Suppressor macrophage (primary cell): ENCODE measurements around the gene SMG9.
A peak's percentile ranks its signal among the peaks of the same experiment; 100 is the strongest.

Source experiments
- DNase-seq, 4 experiments: peaks; one replicate each; pipeline ENCODE4 v3.0.0-alpha.2; 2020 to 2022
- total RNA-seq, 17 experiments: gene quantifications; one replicate each; lab custom pipeline; 2026; ENCODE audit warnings: mixed read lengths in 6 of 17, inconsistent platforms in 3 of 17; lab: John Stamatoyannopoulos, UW

SMG9 gene, protein sequence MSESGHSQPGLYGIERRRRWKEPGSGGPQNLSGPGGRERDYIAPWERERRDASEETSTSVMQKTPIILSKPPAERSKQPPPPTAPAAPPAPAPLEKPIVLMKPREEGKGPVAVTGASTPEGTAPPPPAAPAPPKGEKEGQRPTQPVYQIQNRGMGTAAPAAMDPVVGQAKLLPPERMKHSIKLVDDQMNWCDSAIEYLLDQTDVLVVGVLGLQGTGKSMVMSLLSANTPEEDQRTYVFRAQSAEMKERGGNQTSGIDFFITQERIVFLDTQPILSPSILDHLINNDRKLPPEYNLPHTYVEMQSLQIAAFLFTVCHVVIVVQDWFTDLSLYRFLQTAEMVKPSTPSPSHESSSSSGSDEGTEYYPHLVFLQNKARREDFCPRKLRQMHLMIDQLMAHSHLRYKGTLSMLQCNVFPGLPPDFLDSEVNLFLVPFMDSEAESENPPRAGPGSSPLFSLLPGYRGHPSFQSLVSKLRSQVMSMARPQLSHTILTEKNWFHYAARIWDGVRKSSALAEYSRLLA
- total RNA-seq = 23.6 to 44.1 (median 35.8) reads per million in 17 experiments

DNA sequence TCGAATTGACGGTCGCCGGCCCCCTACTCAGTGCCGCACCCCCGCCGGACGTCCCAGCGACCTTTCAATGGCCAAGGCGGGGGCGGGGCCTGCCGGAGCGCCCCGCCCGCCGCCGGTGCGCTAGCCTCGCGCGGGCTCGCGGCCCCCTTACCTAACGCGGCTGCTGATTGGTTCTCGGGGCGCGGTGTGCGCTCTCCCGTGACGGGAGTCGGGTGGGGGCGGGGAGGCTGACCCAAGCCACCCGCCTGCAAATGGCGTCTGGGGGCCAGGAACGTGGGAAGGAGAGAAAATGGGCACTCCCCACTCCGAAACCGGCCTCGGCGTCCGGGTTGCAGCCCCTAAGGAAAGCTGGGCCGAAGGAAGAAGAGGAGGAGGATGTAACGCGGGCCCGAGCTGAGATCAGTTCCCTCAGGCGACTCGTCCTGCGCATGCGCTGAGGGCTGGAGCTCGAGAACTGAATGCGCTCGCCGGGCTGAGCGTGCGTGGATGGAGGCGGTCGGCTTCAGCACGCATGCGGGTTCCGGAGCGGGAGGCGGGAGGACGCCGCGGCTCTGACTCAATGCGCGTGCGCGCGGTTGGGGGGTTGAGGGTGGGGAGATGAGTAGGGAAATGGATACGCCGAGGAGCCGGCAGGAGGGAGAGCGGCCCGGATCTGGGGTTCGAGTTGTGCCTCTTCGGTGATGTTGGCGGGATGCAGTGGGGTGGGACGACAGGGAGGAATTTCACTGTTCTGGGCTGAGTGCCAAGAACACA is at the start of gene SMG9:
Gene SMG9, minus strand, starts transcription at position 460 of the 753 bp plus-strand sequence. CDS start 4,221 bp downstream, outside the sequence.
- DNase-seq = peak; percentile 99 to 100 (median 100)

DNA sequence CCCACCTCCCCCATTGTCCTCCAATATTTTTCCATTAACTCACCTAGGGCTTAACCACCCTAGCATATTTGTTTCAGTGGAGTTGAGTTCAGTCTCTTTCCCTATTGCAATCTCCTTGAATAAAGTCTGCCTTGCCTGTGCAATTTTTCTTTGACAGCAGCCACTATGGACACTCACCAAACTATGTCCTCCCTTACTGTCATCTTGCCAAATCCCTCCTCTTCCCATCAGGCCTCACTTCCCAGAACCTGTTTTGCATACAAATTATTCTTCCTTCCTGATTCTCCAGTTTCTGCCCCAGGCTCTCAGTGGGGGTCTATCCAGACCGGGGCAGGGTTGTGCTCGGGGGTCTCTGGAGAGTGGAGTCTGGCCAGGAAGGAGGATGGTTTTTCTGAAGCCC is 49.7 kb upstream of the SMG9 start:
- no peak for DNase-seq

DNA sequence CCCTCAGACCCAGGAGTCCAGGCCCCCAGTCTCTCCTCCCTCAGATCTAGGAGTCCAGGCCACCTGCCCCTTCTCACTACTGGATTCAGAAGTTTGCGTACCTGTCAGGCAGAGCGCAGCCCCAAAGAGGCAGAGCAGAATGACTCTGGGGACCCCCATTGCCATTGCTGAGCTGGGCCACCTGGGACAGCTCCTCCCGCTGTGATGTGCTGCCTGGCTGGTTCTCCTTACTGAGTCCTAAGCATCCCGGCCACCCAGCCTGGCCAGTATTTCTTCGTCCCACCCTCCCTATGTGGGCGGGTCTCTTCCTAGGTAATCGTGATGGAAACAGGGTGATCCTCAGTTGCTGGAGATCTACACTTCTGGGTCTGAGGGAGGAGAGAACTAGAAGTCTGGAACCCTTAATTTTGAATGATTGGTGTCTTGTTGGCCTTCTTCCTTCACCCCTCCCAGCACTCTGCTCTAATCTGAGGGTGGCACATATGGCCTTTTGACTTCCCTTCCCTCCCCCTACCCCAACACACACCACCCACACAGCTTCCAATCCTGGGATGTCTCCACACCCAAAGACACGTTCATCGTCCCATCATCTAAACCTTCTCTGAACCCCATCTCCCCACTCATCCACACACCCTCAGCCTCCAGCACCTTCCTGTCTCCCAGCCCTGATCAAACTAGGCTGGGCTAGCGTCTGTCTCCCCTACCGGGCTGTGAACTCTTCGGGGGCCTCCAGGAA is 47.6 kb upstream of the SMG9 start, which contains the start of gene LYPD5:
Gene LYPD5, minus strand, starts transcription at position 232 of the 736 bp plus-strand sequence. Its CDS starts 67 bp downstream, at position 165.
- DNase-seq = no peak

GRCh38 chr19:43799502-43800142 is 44.9 kb upstream of the SMG9 start:
- no peak for DNase-seq

DNA sequence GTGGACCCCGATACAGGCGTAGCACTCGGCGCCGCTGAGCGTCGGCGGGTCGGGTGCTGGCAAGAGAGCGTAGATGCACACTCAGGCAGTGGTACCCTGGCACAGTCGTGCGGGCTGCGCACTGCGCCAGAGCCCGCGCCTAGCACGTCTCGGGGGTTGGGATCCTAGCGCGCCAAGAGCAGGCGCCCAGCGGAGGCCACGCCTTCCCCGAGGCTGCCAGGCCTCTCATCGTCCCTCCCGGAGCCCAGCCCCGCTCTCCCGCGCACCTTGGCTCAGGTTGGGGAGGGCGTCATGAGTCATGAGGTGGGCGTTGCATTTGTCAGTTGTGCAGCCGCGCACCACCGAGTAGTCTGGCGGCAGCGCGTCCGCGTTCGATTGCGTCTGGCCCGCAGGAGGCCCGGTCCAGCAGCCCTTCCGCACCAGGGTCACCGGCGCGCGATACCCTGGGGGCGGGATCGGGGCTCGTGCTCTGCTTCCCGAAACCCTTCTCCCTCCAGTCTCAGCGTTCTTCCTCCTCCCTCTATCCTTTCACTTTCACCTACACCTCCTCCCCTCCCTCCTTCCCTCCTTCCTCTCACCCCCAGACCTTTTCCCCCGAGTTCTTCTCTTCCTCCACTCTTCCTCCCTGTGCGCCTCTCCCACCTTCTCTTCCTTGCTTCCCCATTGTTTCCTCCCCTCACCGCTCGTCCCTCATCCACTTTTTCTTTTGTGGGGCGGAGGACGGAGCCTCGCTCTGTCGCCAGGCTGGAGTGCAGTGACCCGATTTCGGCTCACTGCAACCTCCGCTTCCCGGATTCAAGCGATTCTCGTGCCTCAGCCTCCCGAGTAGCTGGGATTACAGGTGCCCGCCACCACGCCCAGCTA is 44.0 kb upstream of the SMG9 start:
- DNase-seq = peak in 3 of 4 experiments; percentile 36 to 68 (median 45)

- no peak for DNase-seq
These were observed 43.3 kb upstream of the SMG9 start for GRCh38 chr19:43798026-43798545.

DNA sequence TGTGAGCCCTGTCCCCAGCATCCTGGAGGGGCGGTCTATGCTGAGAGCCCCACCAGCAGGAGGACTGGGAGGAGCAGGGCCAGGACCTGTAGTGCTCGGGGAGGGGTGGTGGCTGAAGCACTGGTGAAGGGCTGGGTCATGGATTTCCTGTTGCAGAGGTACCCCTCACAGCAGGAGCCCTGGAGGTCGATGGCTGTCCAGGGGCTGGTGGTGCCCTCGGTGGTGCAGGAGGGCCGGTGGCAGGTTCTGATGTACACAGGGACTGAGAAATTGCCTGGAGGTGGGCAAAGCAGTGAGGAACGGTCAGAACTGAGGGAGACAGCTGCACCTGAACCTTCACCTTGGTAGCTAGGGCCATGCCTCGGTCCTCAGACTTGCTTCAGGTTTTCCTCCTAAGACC is 42.8 kb upstream of the SMG9 start:
- DNase-seq = no peak

DNA sequence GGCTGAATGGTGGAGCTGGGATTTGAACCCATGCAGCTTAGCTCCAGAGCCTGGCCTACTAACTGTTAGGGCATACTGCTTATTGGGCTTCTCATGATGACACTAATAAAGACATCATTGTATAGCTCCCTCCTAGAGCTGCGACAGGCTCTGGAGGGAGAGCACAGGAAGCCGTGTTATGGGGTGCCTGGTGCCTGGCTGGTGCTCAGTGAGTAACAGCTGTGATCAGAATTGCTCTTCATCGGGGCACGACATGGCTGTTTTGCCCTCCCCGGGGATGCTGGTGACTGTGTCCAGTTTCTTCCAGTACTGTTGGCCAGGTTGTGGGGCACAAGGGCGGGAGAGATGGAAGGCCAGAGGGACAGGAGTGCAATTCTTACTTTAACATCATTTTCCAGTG is 42.4 kb upstream of the SMG9 start:
- DNase-seq = no peak

GRCh38 chr19:43790587-43790986 is 35.8 kb upstream of the SMG9 start:
- DNase-seq = no peak

- peak; percentile 78 to 85 (median 82) for DNase-seq
These were observed 34.3 kb upstream of the SMG9 start for GRCh38 chr19:43789029-43789428.

GRCh38 chr19:43786665-43787064 is 31.9 kb upstream of the SMG9 start:
- no peak for DNase-seq

DNA sequence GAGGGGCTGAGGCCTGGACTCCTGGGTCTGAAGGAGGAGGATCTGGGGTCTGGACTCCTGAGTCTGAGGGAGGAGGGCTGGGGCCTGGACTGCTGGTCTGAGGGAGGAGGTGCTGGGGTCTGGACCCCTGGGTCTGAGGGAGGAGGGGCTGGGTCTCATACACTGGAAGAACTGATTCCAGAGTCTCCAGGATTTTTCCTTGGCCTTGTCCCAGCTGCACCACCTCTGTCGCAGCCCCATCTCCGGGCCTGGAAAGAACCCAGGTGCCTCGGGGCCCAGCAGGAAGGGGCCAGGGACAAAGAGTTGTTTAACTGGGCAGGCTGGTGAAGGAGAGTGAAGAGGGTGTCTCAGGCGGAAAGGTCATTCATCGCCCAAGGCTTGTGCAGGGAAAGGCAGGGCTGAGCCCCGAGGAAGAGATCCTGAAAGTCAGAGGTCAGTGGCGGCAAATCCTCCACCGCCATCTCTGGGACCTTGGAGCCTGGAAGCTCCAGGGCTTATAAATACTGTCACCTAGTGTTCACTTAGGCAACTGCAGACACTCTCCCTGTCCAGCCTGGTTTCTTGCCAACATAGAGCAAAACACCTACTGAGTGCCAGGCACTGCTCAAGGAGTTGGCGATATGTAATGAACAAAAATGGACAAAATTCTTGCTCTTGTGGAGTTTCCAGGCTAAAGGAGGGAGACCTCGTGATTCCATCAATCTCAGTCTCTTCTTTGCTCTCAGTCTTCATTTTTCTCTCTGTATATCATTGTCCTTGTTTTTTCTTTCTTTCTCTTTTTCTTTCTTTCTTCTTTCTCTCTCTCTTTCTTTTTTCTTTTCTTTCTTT is 30.4 kb upstream of the SMG9 start:
- peak; percentile 88 to 92 (median 90) for DNase-seq

GRCh38 chr19:43784241-43784980 is 29.6 kb upstream of the SMG9 start:
- peak; percentile 74 to 85 (median 82) for DNase-seq

DNA sequence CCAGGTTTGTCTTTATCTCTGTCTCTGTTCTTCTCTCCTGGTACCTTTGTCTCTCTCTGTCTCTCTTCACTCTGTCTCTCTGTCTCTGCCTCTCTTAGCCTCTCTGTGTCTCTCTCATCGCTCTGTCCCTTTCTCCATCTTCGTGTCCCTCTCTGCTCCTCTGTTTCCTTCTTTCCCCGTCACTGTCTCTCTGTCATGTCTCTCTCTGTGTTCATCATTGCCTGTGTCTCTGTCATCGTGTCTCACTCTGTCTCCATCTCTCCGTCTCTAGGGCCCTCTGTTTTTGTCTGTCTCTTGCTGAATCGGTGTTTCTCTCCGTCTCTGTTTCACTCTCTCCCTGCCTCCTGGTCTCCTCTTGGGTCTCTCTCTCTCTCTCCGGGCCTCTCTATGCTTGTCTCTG is 28.9 kb upstream of the SMG9 start:
- no peak for DNase-seq

- no peak for DNase-seq
These were observed 28.0 kb upstream of the SMG9 start for GRCh38 chr19:43782689-43783231.

GRCh38 chr19:43782311-43782660 is 27.5 kb upstream of the SMG9 start:
- no peak for DNase-seq

- DNase-seq = no peak
These were observed 27.0 kb upstream of the SMG9 start for GRCh38 chr19:43781630-43782310.
